HCT116 (cell line): ENCODE data around the gene C9orf72. TPM values are rescaled to one million over a fixed set of nuclear protein-coding genes. Genes with fewer than 3 reads are reported as not detected.

Experiments
- ATAC-seq: fragments of 200-7000 bp; cut with Tn5 transposase; 2 replicates; pipeline ENCODE4 v1.9.1; 2020; ENCODE audit warnings: mild to moderate bottlenecking, moderate library complexity
- BruUV-seq: library from RNA; stranded (reverse); fragments of 400-500 nt; replicated peaks from 2 replicates; lab custom pipeline; 2021; lab: Mats Ljungman, UMichigan
- CTCF ChIA-PET: fragments of 300-600 bp; sonication (Branson Sonifier 250); formaldehyde crosslinking; loops from one replicate; lab custom pipeline; 2021; ENCODE audit warnings: antibody characterized with exemption; lab: Charles Lee
- POLR2A ChIA-PET: fragments of 300-600, 350-600 bp; sonication (Branson Sonifier 250); formaldehyde crosslinking; loops from one replicate; lab custom pipeline; 2021; ENCODE audit warnings: antibody characterized with exemption; lab: Charles Lee
- RAD21 ChIA-PET, 2 experiments: fragments of 300-600 bp; sonication (Branson Sonifier 250); formaldehyde crosslinking; loops; one replicate each; lab custom pipeline; 2023; ENCODE audit warnings: low total read pairs in 2 of 2; ENCODE audit not compliant: uncharacterized antibody in 2 of 2, unreplicated experiment in 2 of 2, low non-redundant PET in 1 of 2; lab: Charles Lee
- DNase-seq: peaks from one replicate; pipeline ENCODE4 v3.0.0-alpha.2; 2010; ENCODE audit warnings: low read depth, low spot score
- H2AFZ ChIP-seq: fragments of 200-600 bp; shearing (Covaris generic), sonication (generic); 2 replicates; pipeline ENCODE4 v1.6.1; 2017; ENCODE audit warnings: low read depth, mixed run types, mixed read lengths, antibody characterized with exemption, low read length; ENCODE audit not compliant: poor library complexity, severe bottlenecking
- H3K27ac ChIP-seq: 2 replicates; pipeline ENCODE4 v1.5.1; 2012; ENCODE audit warnings: low read depth, low read length
- H3K27me3 ChIP-seq: fragments of 200-600 bp; sonication (generic); 2 replicates; pipeline ENCODE4 v1.6.1; 2016; ENCODE audit warnings: mixed run types, low read length, mixed read lengths; ENCODE audit not compliant: insufficient read depth
- H3K36me3 ChIP-seq, 2 experiments: fragments of 200-500 bp in 1 of 2; fragments of 200-600 bp in 1 of 2; sonication (Bioruptor generic) in 1 of 2; sonication (generic) in 1 of 2; 2 replicates each; pipeline versions ENCODE4 v1.5.1 to v1.6.1; 2014 to 2016; ENCODE audit warnings: low read length in 2 of 2, inconsistent platforms in 1 of 2, mixed read lengths in 1 of 2, mixed run types in 1 of 2; ENCODE audit not compliant: insufficient read depth in 2 of 2, control insufficient read depth in 1 of 2
- H3K4me1 ChIP-seq, 2 experiments: fragments of 200-600 bp in 1 of 2; sonication (generic) in 1 of 2; 2 replicates each; pipeline versions ENCODE4 v1.5.1 to v1.6.1; 2012 to 2017; ENCODE audit warnings: low read length in 2 of 2, inconsistent platforms in 1 of 2, mild to moderate bottlenecking in 1 of 2, mixed read lengths in 1 of 2, mixed run types in 1 of 2, moderate library complexity in 1 of 2; ENCODE audit not compliant: insufficient read depth in 2 of 2, control insufficient read depth in 1 of 2
- H3K4me2 ChIP-seq: fragments of 200-600 bp; sonication (generic); 2 replicates; pipeline ENCODE4 v1.6.1; 2017; ENCODE audit warnings: mixed run types, low read length, mixed read lengths
- H3K4me3 ChIP-seq, 2 experiments: fragments of 200-600 bp in 1 of 2; sonication (generic) in 1 of 2; replicated peaks in 1 of 2; 2 replicates each; pipeline ENCODE4 v1.5.1; 2011 to 2016; ENCODE audit warnings: low read length in 2 of 2, control low read depth in 1 of 2, low read depth in 1 of 2, mild to moderate bottlenecking in 1 of 2, mixed read lengths in 1 of 2, mixed run types in 1 of 2
- H3K79me2 ChIP-seq: fragments of 200-600 bp; sonication (generic); 2 replicates; pipeline ENCODE4 v1.6.1; 2017; ENCODE audit warnings: mild to moderate bottlenecking, mixed run types, low read length, moderate library complexity, mixed read lengths; ENCODE audit not compliant: insufficient read depth
- H3K9ac ChIP-seq: fragments of 200-600 bp; sonication (generic); 2 replicates; pipeline ENCODE4 v1.6.1; 2016; ENCODE audit warnings: low read length, mixed read lengths
- H3K9me2 ChIP-seq: fragments of 200-600 bp; sonication (generic), shearing (Covaris generic); 2 replicates; pipeline ENCODE4 v1.6.1; 2017; ENCODE audit warnings: mixed run types, mild to moderate bottlenecking, moderate library complexity; ENCODE audit not compliant: insufficient read depth
- H3K9me3 ChIP-seq, 2 experiments: fragments of 200-500 bp in 1 of 2; fragments of 200-600 bp in 1 of 2; sonication (Bioruptor generic) in 1 of 2; sonication (generic) in 1 of 2; 2 replicates each; pipeline ENCODE4 v1.6.1; 2014 to 2017; ENCODE audit warnings: low read length in 2 of 2, mixed read lengths in 2 of 2, inconsistent platforms in 1 of 2, low read depth in 1 of 2, mild to moderate bottlenecking in 1 of 2, mixed run types in 1 of 2, moderate library complexity in 1 of 2; ENCODE audit not compliant: control insufficient read depth in 1 of 2, insufficient read depth in 1 of 2
- H4K20me1 ChIP-seq: fragments of 200-600 bp; sonication (generic), shearing (Covaris generic); 2 replicates; pipeline ENCODE4 v1.6.1; 2017; ENCODE audit warnings: mixed run types, mild to moderate bottlenecking, moderate library complexity; ENCODE audit not compliant: insufficient read depth
- ATF3 ChIP-seq: IDR thresholded peaks from 2 replicates; pipeline ENCODE4 v1.6.1; 2012
- CTCF ChIP-seq, 3 experiments: fragments of 200-600 bp in 1 of 3; sonication (generic) in 1 of 3; IDR thresholded peaks in 2 of 3; conservative IDR thresholded peaks in 1 of 3; 2 replicates each; pipeline ENCODE4 v1.5.1; 2012 to 2017; ENCODE audit warnings: low read depth in 2 of 3, low read length in 2 of 3, antibody characterized with exemption in 1 of 3, borderline replicate concordance in 1 of 3, control low read depth in 1 of 3, mild to moderate bottlenecking in 1 of 3, mixed read lengths in 1 of 3, mixed run types in 1 of 3, moderate library complexity in 1 of 3; ENCODE audit not compliant: insufficient read depth in 1 of 3
- ELF1 ChIP-seq: IDR thresholded peaks from 2 replicates; pipeline ENCODE4 v1.6.1; 2012; ENCODE audit warnings: low read depth, borderline replicate concordance
- EZH2 ChIP-seq: fragments of 200-600 bp; sonication (generic); IDR thresholded peaks from 2 replicates; pipeline ENCODE4 v1.6.1; 2017; ENCODE audit warnings: antibody characterized with exemption, mixed run types
- EZH2phosphoT487 ChIP-seq: fragments of 200-600 bp; IDR thresholded peaks from 2 replicates; pipeline ENCODE4 v1.6.1; 2018; ENCODE audit warnings: antibody characterized with exemption, borderline replicate concordance
- MAX ChIP-seq: IDR thresholded peaks from 2 replicates; pipeline ENCODE4 v1.6.1; 2012
- POLR2AphosphoS5 ChIP-seq: IDR thresholded peaks from 2 replicates; pipeline ENCODE4 v1.6.1; 2011; ENCODE audit warnings: mild to moderate bottlenecking, low read depth, low read length, moderate library complexity
- RAD21 ChIP-seq: IDR thresholded peaks from 2 replicates; pipeline ENCODE4 v1.6.1; 2012; ENCODE audit warnings: low read depth, mild to moderate bottlenecking
- REST ChIP-seq: IDR thresholded peaks from 2 replicates; pipeline ENCODE4 v1.6.1; 2012; ENCODE audit warnings: low read depth
- SP1 ChIP-seq: IDR thresholded peaks from 2 replicates; pipeline ENCODE4 v1.6.1; 2012; ENCODE audit warnings: low read depth
- SRF ChIP-seq: IDR thresholded peaks from 2 replicates; pipeline ENCODE4 v1.6.1; 2012; ENCODE audit warnings: low read depth
- ZFX ChIP-seq: fragments of 450-650 bp; IDR thresholded peaks from 2 replicates; pipeline ENCODE4 v1.6.1; 2017
- intact Hi-C: fragments of 100-400 bp; cut with micrococcal nuclease; formaldehyde crosslinking; loops from 2 replicates; pipeline ENCODE4 v1.10.0; 2022
- total RNA-seq: library from RNA; stranded (reverse); gene quantifications from one replicate; pipeline ENCODE4 v1.2.1, GENCODE V29; 2021; ENCODE audit not compliant: unreplicated experiment

Gene C9orf72
- total RNA-seq, 1 experiment from 2014 or later, result 12.0 TPM

- Histone ChIP-seq H3K9me2 (no peaks in the 10 kb centered on the region), H2AFZ (no peak overlapping the region)
- no TSS peak for BruUV-seq
- DNase-seq, result no peak
- ATAC-seq, result no peak
- TF ChIP-seq SRF, result no peak
- TF ChIP-seq, all 23 proteins: peak for 0
- H3K9ac ChIP-seq, result no peak overlapping the region
- no peak overlapping the region for H3K4me2 ChIP-seq
- H3K27me3 ChIP-seq, result peaks cover 35% of the 10 kb centered on the region
- no peak overlapping the region for H3K27ac ChIP-seq
- POLR2A ChIA-PET, result no interaction called here
- no peaks in the 10 kb centered on the region for H4K20me1 ChIP-seq
- CTCF ChIA-PET, result no interaction called here
- intact Hi-C loops, result no loop called here
- no peak overlapping the region for H3K4me3 ChIP-seq
- no peaks in the 10 kb centered on the region for H3K79me2 ChIP-seq
- RAD21 ChIA-PET, result no interaction called here
- H3K9me3 ChIP-seq, result no peaks in the 10 kb centered on the region
- no peaks in the 10 kb centered on the region for H3K4me1 ChIP-seq
- H3K36me3 ChIP-seq, result no peaks in the 10 kb centered on the region
These were observed 17.4 kb upstream of the C9orf72 start for GRCh38 chr9:27590651-27591050.

GRCh38 chr9:27589462-27589861 is 16.2 kb upstream of the C9orf72 start:
- H3K9me2 ChIP-seq, result no peaks in the 10 kb centered on the region

More at GRCh38 chr9:27589462-27589861, 16.2 kb upstream of the C9orf72 start:
- Histone ChIP-seq H3K27me3 (peaks cover 36% of the 10 kb centered on the region), H3K79me2 (no peaks in the 10 kb centered on the region), H3K4me3 (no peak overlapping the region), H3K4me2 (no peak overlapping the region), H2AFZ (no peak overlapping the region), H3K9me3 (no peaks in the 10 kb centered on the region), H3K9ac (no peak overlapping the region), H3K36me3 (no peaks in the 10 kb centered on the region), H4K20me1 (no peaks in the 10 kb centered on the region), H3K27ac (no peak overlapping the region), H3K4me1 (no peaks in the 10 kb centered on the region)
- BruUV-seq, result no TSS peak
- TF ChIP-seq EZH2, result no peak
- no peak for TF ChIP-seq REST
- TF ChIP-seq ZFX, result no peak
- TF ChIP-seq SP1, result no peak
- TF ChIP-seq EZH2phosphoT487, result no peak
- TF ChIP-seq SRF, result no peak
- TF ChIP-seq ATF3, result no peak
- no peak for TF ChIP-seq ELF1
- no peak for TF ChIP-seq MAX
- no peak for TF ChIP-seq POLR2AphosphoS5
- TF ChIP-seq CTCF (IDR thresholded peaks at IDR 0.05 in 2 of 3, conservative IDR thresholded peaks at IDR 0.05 in 1 of 3; ENCODE audit: borderline replicate concordance in 1 of 3, insufficient read depth in 1 of 3, low read depth in 2 of 3, low read length in 2 of 3), result no peak
- TF ChIP-seq RAD21, result no peak
- DNase-seq (no peak), ATAC-seq (no peak)
- ChIA-PET CTCF (no interaction called here), POLR2A (no interaction called here), RAD21 (no interaction called here)
- intact Hi-C loops, result no loop called here
